GM18867 (cell line): Measurements from ENCODE around the gene NELFE.

Experiments used
- ATAC-seq: cut with Tn5 transposase; IDR thresholded peaks from one replicate; pipeline ENCODE4 v1.9.1; 2021; ENCODE audit warnings: mild to moderate bottlenecking, moderate library complexity; ENCODE audit not compliant: unreplicated experiment

NELFE gene

GRCh38 chr6:31972709-31973350 is 14.1 kb upstream of the NELFE start:
- ATAC-seq, result no peak

- ATAC-seq, result peak; percentile 87
These were observed 13.4 kb upstream of the NELFE start, which contains the start of gene DXO for GRCh38 chr6:31971993-31972708. TSS of gene DXO (minus strand) at chr6:31972138. CDS start at chr6:31971675, 463 bp downstream.

- no peak for ATAC-seq
These were observed 12.7 kb upstream of the NELFE start for GRCh38 chr6:31971279-31971992.

- ATAC-seq, result no peak
These were observed 12.0 kb upstream of the NELFE start for GRCh38 chr6:31970604-31971271.

- ATAC-seq, result no peak
These were observed 11.2 kb upstream of the NELFE start for GRCh38 chr6:31969712-31970603.

- no peak for ATAC-seq
These were observed 10.3 kb upstream of the NELFE start for GRCh38 chr6:31968791-31969711.

GRCh38 chr6:31968326-31968725 is 9.6 kb upstream of the NELFE start:
- ATAC-seq, result no peak

GRCh38 chr6:31967926-31968320 is 9.2 kb upstream of the NELFE start:
- ATAC-seq, result no peak

GRCh38 chr6:31966997-31967925 is 8.5 kb upstream of the NELFE start:
- no peak for ATAC-seq

GRCh38 chr6:31966506-31966905 is 7.7 kb upstream of the NELFE start:
- no peak for ATAC-seq

- ATAC-seq, result no peak
These were observed 6.9 kb upstream of the NELFE start for GRCh38 chr6:31965700-31966099.

GRCh38 chr6:31963921-31964320 is 5.2 kb upstream of the NELFE start:
- ATAC-seq, result no peak

- no peak for ATAC-seq
These were observed 2.8 kb upstream of the NELFE start for GRCh38 chr6:31961616-31962015.

GRCh38 chr6:31958412-31958740 is 395 bp downstream of the NELFE start:
- no peak for ATAC-seq

GRCh38 chr6:31956796-31957195 is 2.0 kb downstream of the NELFE start:
- ATAC-seq, result no peak

GRCh38 chr6:31954511-31954910 is 4.3 kb downstream of the NELFE start:
- ATAC-seq, result no peak

- ATAC-seq, result no peak
These were observed 5.9 kb downstream of the NELFE start for GRCh38 chr6:31952890-31953289.

GRCh38 chr6:31952140-31952805 is 6.5 kb downstream of the NELFE start:
- no peak for ATAC-seq
